IMR-90 (cell line): Measurements from ENCODE around the gene PLXNA4. TPM values are rescaled to one million over a fixed set of nuclear protein-coding genes. Genes with fewer than 3 reads are reported as not detected.

ENCODE experiments used
- ATAC-seq: fragments of 200-7000 bp; cut with Tn5 transposase; 2 replicates; pipeline ENCODE4 v1.9.1; 2020; ENCODE audit warnings: low read depth, mild to moderate bottlenecking, moderate library complexity
- BruUV-seq: library from RNA; stranded (reverse); fragments of 400-500 nt; replicated peaks from 2 replicates; lab custom pipeline; 2021; lab: Mats Ljungman, UMichigan
- CTCF ChIA-PET: fragments of 300-600 bp; formaldehyde crosslinking; extraction: SDS; loops from one replicate; lab custom pipeline; 2021; ENCODE audit warnings: antibody characterized with exemption; lab: Yijun Ruan, JAX
- POLR2A ChIA-PET: fragments of 300-600 bp; sonication (Branson Sonifier 250); formaldehyde crosslinking; loops from one replicate; lab custom pipeline; 2022; ENCODE audit warnings: antibody characterized with exemption; ENCODE audit not compliant: unreplicated experiment; lab: Charles Lee
- DNase-seq: peaks from one replicate; pipeline ENCODE4 v3.0.0; 2013
- H2AFZ ChIP-seq: replicated peaks from 2 replicates; pipeline ENCODE3; 2013; ENCODE audit warnings: low read length, mild to moderate bottlenecking; ENCODE audit not compliant: poor library complexity
- H2AK5ac ChIP-seq: 2 replicates; pipeline ENCODE4 v1.6.1; 2013; ENCODE audit warnings: low read depth, low read length, inconsistent platforms
- H2AK9ac ChIP-seq: replicated peaks from 2 replicates; pipeline ENCODE3; 2013; ENCODE audit warnings: mild to moderate bottlenecking, low read depth, low read length, moderate library complexity; ENCODE audit not compliant: poor library complexity
- H2BK120ac ChIP-seq: 2 replicates; pipeline ENCODE4 v1.6.1; 2013; ENCODE audit warnings: low read depth, low read length, inconsistent platforms
- H2BK15ac ChIP-seq: 3 replicates; pipeline ENCODE4 v1.6.1; 2013; ENCODE audit warnings: low read depth, low read length, inconsistent platforms
- H2BK20ac ChIP-seq: 2 replicates; pipeline ENCODE4 v1.6.1; 2013; ENCODE audit warnings: low read depth, mild to moderate bottlenecking, inconsistent platforms, low read length, moderate library complexity
- H2BK5ac ChIP-seq: 2 replicates; pipeline ENCODE4 v1.6.1; 2013; ENCODE audit warnings: mild to moderate bottlenecking, low read depth, low read length, inconsistent platforms; ENCODE audit not compliant: poor library complexity, severe bottlenecking
- H3K14ac ChIP-seq: replicated peaks from 2 replicates; pipeline ENCODE4 v1.6.1; 2013; ENCODE audit warnings: low read depth, low read length, inconsistent platforms
- H3K18ac ChIP-seq: 2 replicates; pipeline ENCODE4 v1.6.1; 2013; ENCODE audit warnings: low read depth, low read length, control low read depth
- H3K23ac ChIP-seq: 2 replicates; pipeline ENCODE4 v1.6.1; 2013; ENCODE audit warnings: low read depth, low read length, inconsistent platforms
- H3K27ac ChIP-seq: 2 replicates; pipeline ENCODE4 v1.5.1; 2013; ENCODE audit warnings: mild to moderate bottlenecking, control low read depth, low read length; ENCODE audit not compliant: insufficient read depth
- H3K27me3 ChIP-seq: 2 replicates; pipeline ENCODE4 v1.6.1; 2013; ENCODE audit warnings: low read length; ENCODE audit not compliant: control insufficient read depth, insufficient read depth
- H3K36me3 ChIP-seq: 2 replicates; pipeline ENCODE4 v1.6.1; 2013; ENCODE audit warnings: low read length, mixed read lengths; ENCODE audit not compliant: control insufficient read depth, insufficient read depth
- H3K4ac ChIP-seq: 2 replicates; pipeline ENCODE4 v1.6.1; 2013; ENCODE audit warnings: low read depth, low read length, inconsistent platforms
- H3K4me1 ChIP-seq: 2 replicates; pipeline ENCODE4 v1.6.1; 2013; ENCODE audit warnings: low read length, mixed read lengths; ENCODE audit not compliant: control insufficient read depth, insufficient read depth
- H3K4me2 ChIP-seq: 2 replicates; pipeline ENCODE4 v1.6.1; 2013; ENCODE audit warnings: low read depth, mild to moderate bottlenecking, control low read depth, low read length, moderate library complexity
- H3K4me3 ChIP-seq: 2 replicates; pipeline ENCODE4 v1.5.1; 2013; ENCODE audit warnings: low read depth, mild to moderate bottlenecking, control low read depth, low read length, moderate library complexity; ENCODE audit not compliant: insufficient read depth
- H3K56ac ChIP-seq: 2 replicates; pipeline ENCODE4 v1.6.1; 2013; ENCODE audit warnings: low read length, inconsistent platforms; ENCODE audit not compliant: insufficient read depth; ENCODE audit errors: extremely low read depth
- H3K79me1 ChIP-seq, 2 experiments: 2 replicates each; pipeline ENCODE4 v1.6.1; 2013; ENCODE audit warnings: low read length in 2 of 2, inconsistent platforms in 1 of 2, low read depth in 1 of 2
- H3K9ac ChIP-seq: 2 replicates; pipeline ENCODE4 v1.6.1; 2013; ENCODE audit warnings: low read depth, low read length, control low read depth
- H3K9me1 ChIP-seq: 2 replicates; pipeline ENCODE4 v1.6.1; 2013; ENCODE audit warnings: low read length, inconsistent platforms; ENCODE audit not compliant: insufficient read depth
- H3K9me3 ChIP-seq: 2 replicates; pipeline ENCODE4 v1.6.1; 2013; ENCODE audit warnings: low read length; ENCODE audit not compliant: control insufficient read depth, insufficient read depth
- H4K20me1 ChIP-seq: 2 replicates; pipeline ENCODE4 v1.6.1; 2013; ENCODE audit warnings: low read length, inconsistent platforms; ENCODE audit not compliant: insufficient read depth
- H4K5ac ChIP-seq: 2 replicates; pipeline ENCODE4 v1.6.1; 2013; ENCODE audit warnings: mild to moderate bottlenecking, low read depth, low read length, control low read depth
- H4K8ac ChIP-seq, 2 experiments: 2 replicates each; pipeline ENCODE4 v1.6.1; 2013; ENCODE audit warnings: low read depth in 2 of 2, low read length in 2 of 2, control low read depth in 1 of 2, inconsistent platforms in 1 of 2
- H4K91ac ChIP-seq: 2 replicates; pipeline ENCODE4 v1.6.1; 2013; ENCODE audit warnings: low read depth, low read length, inconsistent platforms; ENCODE audit not compliant: insufficient read depth
- BHLHE40 ChIP-seq: fragments of 150-350 bp; IDR thresholded peaks from 2 replicates; pipeline ENCODE4 v1.6.1; 2016; ENCODE audit warnings: mild to moderate bottlenecking, low read depth, low read length
- CEBPB ChIP-seq: IDR thresholded peaks from 2 replicates; pipeline ENCODE4 v1.6.1; 2012; ENCODE audit warnings: low read depth, low read length, improper control_type of control experiment
- CHD1 ChIP-seq: IDR thresholded peaks from 2 replicates; pipeline ENCODE4 v1.6.1; 2012; ENCODE audit warnings: low read depth, low read length, improper control_type of control experiment
- FOS ChIP-seq: fragments of 150-350 bp; IDR thresholded peaks from 2 replicates; pipeline ENCODE4 v1.6.1; 2016; ENCODE audit warnings: low read depth, low read length
- MAFK ChIP-seq: IDR thresholded peaks from 2 replicates; pipeline ENCODE4 v1.6.1; 2012; ENCODE audit warnings: low read depth, low read length, improper control_type of control experiment
- MXI1 ChIP-seq: IDR thresholded peaks from 2 replicates; pipeline ENCODE4 v1.6.1; 2012; ENCODE audit warnings: low read depth, mild to moderate bottlenecking, low read length, moderate library complexity, borderline replicate concordance
- NFE2L2 ChIP-seq: fragments of 150-350 bp; IDR thresholded peaks from 2 replicates; pipeline ENCODE4 v1.6.1; 2016; ENCODE audit warnings: low read depth, mild to moderate bottlenecking, low read length
- POLR2A ChIP-seq: IDR thresholded peaks from 2 replicates; pipeline ENCODE4 v1.6.1; 2012; ENCODE audit warnings: mild to moderate bottlenecking, low read depth, low read length
- RCOR1 ChIP-seq: IDR thresholded peaks from 2 replicates; pipeline ENCODE4 v1.6.1; 2012; ENCODE audit warnings: mild to moderate bottlenecking, low read length, improper control_type of control experiment; ENCODE audit not compliant: insufficient replicate concordance
- RFX5 ChIP-seq: IDR thresholded peaks from 2 replicates; pipeline ENCODE4 v1.8.0; 2012; ENCODE audit warnings: low read depth, mild to moderate bottlenecking, low read length, moderate library complexity
- SMC3 ChIP-seq: fragments of 150-350 bp; IDR thresholded peaks from 2 replicates; pipeline ENCODE4 v1.6.1; 2016; ENCODE audit warnings: low read depth, mild to moderate bottlenecking, antibody characterized with exemption, low read length, moderate library complexity
- WGBS, 2 experiments: methylation state at CpG; one replicate each; pipeline versions ENCODE4 v1.1.5 to v1.1.7; 2013; ENCODE audit warnings: missing lambda C conversion rate in 2 of 2; ENCODE audit not compliant: insufficient read length in 1 of 2; ENCODE audit errors: extremely low coverage in 2 of 2; 5-methylcytosine and 5-hydroxymethylcytosine counted together
- dilution Hi-C: fragments of 300-500 bp; cut with HindIII; formaldehyde crosslinking; loops from one replicate; pipeline ENCODE4 v1.14.3; 2018; ENCODE audit warnings: low sequenced_read_pairs; ENCODE audit not compliant: unreplicated experiment
- in situ Hi-C: fragments of 300-500 bp; cut with MboI; formaldehyde crosslinking; loops from 3 replicates; pipeline ENCODE4 v1.14.3; 2019; ENCODE audit warnings: low sequenced_read_pairs, inconsistent platforms, mixed read lengths
- intact Hi-C: fragments of 100-400 bp; cut with micrococcal nuclease; formaldehyde crosslinking; loops from 2 replicates; pipeline ENCODE4 v1.10.0; 2022
- polyA plus RNA-seq, 3 experiments: library from polyadenylated mRNA; depleted of rRNA; stranded (reverse); fragments of >200 nt; gene quantifications; 2 replicates each; pipeline ENCODE4 v1.2.3, GENCODE V29; 2012; ENCODE audit warnings: low replicate concordance in 1 of 3
- total RNA-seq: library from RNA; depleted of rRNA; stranded (reverse); fragments of >200 nt; gene quantifications from 2 replicates; pipeline ENCODE4 v1.2.3, GENCODE V29; 2012
- TF ChIP-seq, protein P1 (sequence below): fragments of 150-350 bp; IDR thresholded peaks from 2 replicates; pipeline ENCODE4 v1.6.1; 2016; ENCODE audit warnings: low read depth, mild to moderate bottlenecking, low read length, moderate library complexity, borderline replicate concordance
- TF ChIP-seq, protein P2 (sequence below): fragments of 150-350 bp; IDR thresholded peaks from 2 replicates; pipeline ENCODE4 v1.6.1; 2017; ENCODE audit warnings: mild to moderate bottlenecking, antibody characterized with exemption, low read length, low read depth
- TF ChIP-seq, protein P3 (sequence below): conservative IDR thresholded peaks from 2 replicates; pipeline ENCODE4 v1.5.1; 2012; ENCODE audit warnings: mild to moderate bottlenecking, low read depth, low read length, improper control_type of control experiment

The PLXNA4 gene
- total and polyA plus RNA-seq, 2 of the 4 experiments (the other 2 are of a cell fraction) = under 0.01 TPM

DNA sequence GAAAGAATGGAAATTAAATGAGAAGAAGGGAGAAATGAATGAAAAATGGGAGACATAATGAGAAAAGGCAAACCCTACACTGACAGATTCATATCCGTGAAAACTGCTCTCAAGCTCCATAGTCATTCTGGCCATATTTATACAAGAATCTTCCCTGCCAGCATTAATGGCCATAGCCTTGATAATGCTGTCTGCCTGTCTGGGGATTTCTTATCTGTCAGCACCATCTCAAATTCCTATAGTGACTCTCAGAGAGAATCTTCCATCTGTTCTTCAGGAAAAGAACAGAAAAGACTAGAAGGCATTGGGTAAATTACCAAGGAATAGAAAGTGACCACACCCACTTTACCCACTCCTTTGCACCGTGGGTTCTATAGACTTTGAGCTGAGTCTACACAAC is 295.9 kb downstream of the PLXNA4 start:
- Histone ChIP-seq H3K9me3 (no peaks in the 10 kb centered on the region), H4K91ac (no peak overlapping the region), H2BK5ac (no peak overlapping the region), H3K23ac (no peak overlapping the region), H4K5ac (no peak overlapping the region), H2AK9ac (no peak overlapping the region), H3K79me1 (no peaks in the 10 kb centered on the region), H2BK120ac (no peak overlapping the region), H3K27ac (no peak overlapping the region), H2BK15ac (no peak overlapping the region), H3K4ac (no peak overlapping the region), H3K18ac (no peak overlapping the region), H4K8ac (no peak overlapping the region), H3K14ac (no peak overlapping the region), H2BK20ac (no peak overlapping the region), H3K27me3 (no peaks in the 10 kb centered on the region), H3K4me3 (no peak overlapping the region), H3K9me1 (no peaks in the 10 kb centered on the region), H3K56ac (no peak overlapping the region), H4K20me1 (no peaks in the 10 kb centered on the region), H3K36me3 (no peaks in the 10 kb centered on the region), H2AFZ (no peak overlapping the region), H3K4me2 (no peak overlapping the region), H3K4me1 (no peaks in the 10 kb centered on the region), H2AK5ac (no peak overlapping the region), H3K9ac (no peak overlapping the region)
- no peak for DNase-seq
- in situ Hi-C loops (no loop called here), intact Hi-C loops (no loop called here), dilution Hi-C loops (no loop called here)
- ChIA-PET POLR2A (no interaction called here), CTCF (no interaction called here)
- ATAC-seq = no peak
- BruUV-seq = no TSS peak
- 33% methylated on average over 1 of the region's 2 CpGs; no CpG with 5 or more reads in 1 of the 2 experiments for WGBS, 2 experiments
- TF ChIP-seq POLR2A = no peak
- no peak for TF ChIP-seq CEBPB
- TF ChIP-seq MAFK = no peak
- no peak for TF ChIP-seq BHLHE40
- TF ChIP-seq NFE2L2 = no peak
- no peak for TF ChIP-seq CHD1
- TF ChIP-seq FOS = no peak
- TF ChIP-seq, protein P1, sequence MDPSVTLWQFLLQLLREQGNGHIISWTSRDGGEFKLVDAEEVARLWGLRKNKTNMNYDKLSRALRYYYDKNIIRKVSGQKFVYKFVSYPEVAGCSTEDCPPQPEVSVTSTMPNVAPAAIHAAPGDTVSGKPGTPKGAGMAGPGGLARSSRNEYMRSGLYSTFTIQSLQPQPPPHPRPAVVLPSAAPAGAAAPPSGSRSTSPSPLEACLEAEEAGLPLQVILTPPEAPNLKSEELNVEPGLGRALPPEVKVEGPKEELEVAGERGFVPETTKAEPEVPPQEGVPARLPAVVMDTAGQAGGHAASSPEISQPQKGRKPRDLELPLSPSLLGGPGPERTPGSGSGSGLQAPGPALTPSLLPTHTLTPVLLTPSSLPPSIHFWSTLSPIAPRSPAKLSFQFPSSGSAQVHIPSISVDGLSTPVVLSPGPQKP = no peak
- TF ChIP-seq, protein P2, sequence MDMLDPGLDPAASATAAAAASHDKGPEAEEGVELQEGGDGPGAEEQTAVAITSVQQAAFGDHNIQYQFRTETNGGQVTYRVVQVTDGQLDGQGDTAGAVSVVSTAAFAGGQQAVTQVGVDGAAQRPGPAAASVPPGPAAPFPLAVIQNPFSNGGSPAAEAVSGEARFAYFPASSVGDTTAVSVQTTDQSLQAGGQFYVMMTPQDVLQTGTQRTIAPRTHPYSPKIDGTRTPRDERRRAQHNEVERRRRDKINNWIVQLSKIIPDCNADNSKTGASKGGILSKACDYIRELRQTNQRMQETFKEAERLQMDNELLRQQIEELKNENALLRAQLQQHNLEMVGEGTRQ = no peak
- TF ChIP-seq, protein P3, sequence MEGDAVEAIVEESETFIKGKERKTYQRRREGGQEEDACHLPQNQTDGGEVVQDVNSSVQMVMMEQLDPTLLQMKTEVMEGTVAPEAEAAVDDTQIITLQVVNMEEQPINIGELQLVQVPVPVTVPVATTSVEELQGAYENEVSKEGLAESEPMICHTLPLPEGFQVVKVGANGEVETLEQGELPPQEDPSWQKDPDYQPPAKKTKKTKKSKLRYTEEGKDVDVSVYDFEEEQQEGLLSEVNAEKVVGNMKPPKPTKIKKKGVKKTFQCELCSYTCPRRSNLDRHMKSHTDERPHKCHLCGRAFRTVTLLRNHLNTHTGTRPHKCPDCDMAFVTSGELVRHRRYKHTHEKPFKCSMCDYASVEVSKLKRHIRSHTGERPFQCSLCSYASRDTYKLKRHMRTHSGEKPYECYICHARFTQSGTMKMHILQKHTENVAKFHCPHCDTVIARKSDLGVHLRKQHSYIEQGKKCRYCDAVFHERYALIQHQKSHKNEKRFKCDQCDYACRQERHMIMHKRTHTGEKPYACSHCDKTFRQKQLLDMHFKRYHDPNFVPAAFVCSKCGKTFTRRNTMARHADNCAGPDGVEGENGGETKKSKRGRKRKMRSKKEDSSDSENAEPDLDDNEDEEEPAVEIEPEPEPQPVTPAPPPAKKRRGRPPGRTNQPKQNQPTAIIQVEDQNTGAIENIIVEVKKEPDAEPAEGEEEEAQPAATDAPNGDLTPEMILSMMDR = no peak
- TF ChIP-seq SMC3 = no peak
- TF ChIP-seq MXI1 = no peak
- no peak for TF ChIP-seq RFX5
- TF ChIP-seq RCOR1 = no peak
